GM23338 (cell line): Measurements from ENCODE around the gene CHGA. TPM values are rescaled to one million over a fixed set of nuclear protein-coding genes. Genes with fewer than 3 reads are reported as not detected.

ENCODE experiments used
- ATAC-seq: fragments of 200-7000 bp; cut with Tn5 transposase; 3 replicates; pipeline ENCODE4 v1.9.1; 2020
- DNase-seq: peaks from one replicate; pipeline ENCODE4 v3.0.0-alpha.2; 2015; ENCODE audit warnings: low spot score
- H2AFZ ChIP-seq: fragments of 200-600 bp; sonication (generic); 2 replicates; pipeline ENCODE4 v1.8.0; 2016; ENCODE audit warnings: antibody characterized with exemption, mild to moderate bottlenecking, moderate library complexity
- H3F3A ChIP-seq: fragments of 200-600 bp; sonication (generic); replicated peaks from 2 replicates; pipeline ENCODE4 v1.8.0; 2017; ENCODE audit warnings: antibody characterized with exemption, mixed run types, low read depth
- H3K27ac ChIP-seq: fragments of 200-600 bp; sonication (generic); 2 replicates; pipeline ENCODE4 v1.6.1; 2016; ENCODE audit warnings: low read depth
- H3K27me3 ChIP-seq: fragments of 200-600 bp; sonication (generic); 2 replicates; pipeline ENCODE4 v1.8.0; 2016; ENCODE audit warnings: mild to moderate bottlenecking, mixed run types, moderate library complexity; ENCODE audit not compliant: insufficient read depth
- H3K36me3 ChIP-seq: fragments of 200-600 bp; sonication (generic); 2 replicates; pipeline ENCODE4 v1.8.0; 2016; ENCODE audit warnings: mild to moderate bottlenecking; ENCODE audit not compliant: insufficient read depth
- H3K4me1 ChIP-seq: fragments of 200-600 bp; sonication (generic); 2 replicates; pipeline ENCODE4 v1.8.0; 2016; ENCODE audit warnings: mild to moderate bottlenecking, moderate library complexity; ENCODE audit not compliant: insufficient read depth
- H3K4me2 ChIP-seq: fragments of 200-600 bp; sonication (generic); 2 replicates; pipeline ENCODE4 v1.7.1; 2017; ENCODE audit warnings: mixed run types
- H3K4me3 ChIP-seq: fragments of 200-600 bp; sonication (generic); 2 replicates; pipeline ENCODE4 v1.6.1; 2016; ENCODE audit warnings: mixed run types
- H3K79me2 ChIP-seq: fragments of 200-600 bp; sonication (generic); replicated peaks from 2 replicates; pipeline ENCODE4 v1.8.0; 2017; ENCODE audit warnings: mild to moderate bottlenecking; ENCODE audit not compliant: insufficient read depth
- H3K9me2 ChIP-seq: fragments of 200-600 bp; sonication (generic); 2 replicates; pipeline ENCODE4 v1.8.0; 2017; ENCODE audit not compliant: insufficient read depth
- H4K20me1 ChIP-seq: fragments of 200-600 bp; sonication (generic); replicated peaks from 2 replicates; pipeline ENCODE4 v1.8.0; 2017; ENCODE audit warnings: mild to moderate bottlenecking; ENCODE audit not compliant: insufficient read depth
- H3K27ac Mint-ChIP-seq: 2 replicates; pipeline ENCODE4 v1.8.0; 2020; ENCODE audit warnings: inconsistent platforms, mild to moderate bottlenecking, moderate library complexity, mixed read lengths
- H3K27me3 Mint-ChIP-seq: 3 replicates; pipeline ENCODE4 v1.8.0; 2022; ENCODE audit warnings: low read depth, mild to moderate bottlenecking, moderate library complexity, mixed read lengths, inconsistent platforms; ENCODE audit not compliant: insufficient read depth, poor library complexity
- H3K36me3 Mint-ChIP-seq: 3 replicates; pipeline ENCODE4 v1.8.0; 2021; ENCODE audit warnings: low read depth, mild to moderate bottlenecking, inconsistent platforms, moderate library complexity, mixed read lengths
- H3K4me1 Mint-ChIP-seq: 3 replicates; pipeline ENCODE4 v1.8.0; 2020; ENCODE audit warnings: mild to moderate bottlenecking, inconsistent platforms, mixed read lengths
- H3K4me3 Mint-ChIP-seq: 3 replicates; pipeline ENCODE4 v1.8.0; 2021; ENCODE audit warnings: moderate library complexity, mild to moderate bottlenecking, inconsistent platforms, mixed read lengths
- H3K9me3 Mint-ChIP-seq: 3 replicates; pipeline ENCODE4 v1.8.0; 2020; ENCODE audit warnings: moderate library complexity, mild to moderate bottlenecking, inconsistent platforms, mixed read lengths
- CREB1 ChIP-seq: fragments of 250-450 bp; sonication (Bioruptor Pico); IDR thresholded peaks from 2 replicates; pipeline ENCODE4 v1.5.0; 2020; ENCODE audit warnings: low read depth, mild to moderate bottlenecking, moderate library complexity
- EZH2 ChIP-seq: fragments of 200-600 bp; sonication (generic); IDR thresholded peaks from one replicate; pipeline ENCODE4 v1.8.0; 2017; ENCODE audit warnings: antibody characterized with exemption, mild to moderate bottlenecking, low read depth; ENCODE audit not compliant: unreplicated experiment
- JUNB ChIP-seq: IDR thresholded peaks from one replicate; pipeline ENCODE4 v1.6.1; 2016; ENCODE audit warnings: antibody characterized with exemption; ENCODE audit not compliant: unreplicated experiment
- NANOG ChIP-seq: IDR thresholded peaks from 2 replicates; pipeline ENCODE4 v1.6.1; 2016; ENCODE audit warnings: antibody characterized with exemption, borderline replicate concordance
- POLR2AphosphoS5 ChIP-seq: IDR thresholded peaks from 2 replicates; pipeline ENCODE4 v1.6.1; 2016; ENCODE audit warnings: antibody characterized with exemption, low read depth
- STAT1 ChIP-seq: IDR thresholded peaks from one replicate; pipeline ENCODE4 v1.6.1; 2016; ENCODE audit warnings: antibody characterized with exemption; ENCODE audit not compliant: unreplicated experiment
- ZNF114 ChIP-seq: fragments of 250-450 bp; sonication (Bioruptor Pico); IDR thresholded peaks from 2 replicates; pipeline ENCODE4 v1.5.0; 2020; ENCODE audit warnings: mild to moderate bottlenecking, moderate library complexity
- ZNF331 ChIP-seq: fragments of 250-450 bp; sonication (Bioruptor Pico); IDR thresholded peaks from 2 replicates; pipeline ENCODE4 v1.5.0; 2020; ENCODE audit warnings: low read depth, mild to moderate bottlenecking, moderate library complexity
- polyA plus RNA-seq: library from polyadenylated mRNA; unstranded; fragments of >200 nt; fragmentation: Nextera tagmentation; extraction: Ambion mirVana; gene quantifications from 2 replicates; pipeline ENCODE4 v1.2.1, GENCODE V29; 2016
- total RNA-seq: library from RNA; depleted of rRNA; stranded (reverse); fragments of >200 nt; shearing (Covaris generic); gene quantifications from 2 replicates; pipeline ENCODE4 v1.2.3, GENCODE V29; 2014
- TF ChIP-seq, protein P1 (sequence below): IDR thresholded peaks from one replicate; pipeline ENCODE4 v1.6.1; 2018; ENCODE audit warnings: antibody characterized with exemption; ENCODE audit not compliant: unreplicated experiment
- TF ChIP-seq, protein P2 (sequence below): fragments of 250-450 bp; sonication (Bioruptor Pico); IDR thresholded peaks from 2 replicates; pipeline ENCODE4 v1.5.0; 2020; ENCODE audit warnings: mild to moderate bottlenecking, moderate library complexity
- TF ChIP-seq, protein P3 (sequence below): IDR thresholded peaks from 2 replicates; pipeline ENCODE4 v1.6.1; 2016; ENCODE audit warnings: antibody characterized with exemption

The CHGA gene
- total and polyA plus RNA-seq, 2 experiments from 2014 or later = 13.9 to 19.6 TPM

DNA sequence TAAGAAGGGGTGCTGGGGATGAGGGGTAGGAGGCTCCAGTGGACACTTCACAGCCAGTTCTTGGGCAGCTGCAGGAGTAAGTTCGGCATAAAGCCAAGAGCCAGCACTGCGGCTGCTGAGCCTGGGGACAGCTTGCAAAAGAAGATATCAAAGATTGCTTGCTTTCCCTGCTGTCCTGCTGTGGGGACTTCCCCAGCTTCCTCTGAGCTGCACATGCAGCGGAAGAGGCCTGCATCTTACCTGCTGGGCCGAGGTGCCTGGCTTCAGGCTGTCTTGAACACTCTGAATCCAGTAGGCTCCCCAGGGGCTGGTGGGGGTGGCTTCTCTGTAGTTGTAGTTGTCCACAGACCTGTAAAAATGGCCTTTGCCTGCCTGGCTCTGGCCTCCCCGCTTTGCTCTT, 1.3 kb downstream of the CHGA start (continued):
- TF ChIP-seq, protein P1, sequence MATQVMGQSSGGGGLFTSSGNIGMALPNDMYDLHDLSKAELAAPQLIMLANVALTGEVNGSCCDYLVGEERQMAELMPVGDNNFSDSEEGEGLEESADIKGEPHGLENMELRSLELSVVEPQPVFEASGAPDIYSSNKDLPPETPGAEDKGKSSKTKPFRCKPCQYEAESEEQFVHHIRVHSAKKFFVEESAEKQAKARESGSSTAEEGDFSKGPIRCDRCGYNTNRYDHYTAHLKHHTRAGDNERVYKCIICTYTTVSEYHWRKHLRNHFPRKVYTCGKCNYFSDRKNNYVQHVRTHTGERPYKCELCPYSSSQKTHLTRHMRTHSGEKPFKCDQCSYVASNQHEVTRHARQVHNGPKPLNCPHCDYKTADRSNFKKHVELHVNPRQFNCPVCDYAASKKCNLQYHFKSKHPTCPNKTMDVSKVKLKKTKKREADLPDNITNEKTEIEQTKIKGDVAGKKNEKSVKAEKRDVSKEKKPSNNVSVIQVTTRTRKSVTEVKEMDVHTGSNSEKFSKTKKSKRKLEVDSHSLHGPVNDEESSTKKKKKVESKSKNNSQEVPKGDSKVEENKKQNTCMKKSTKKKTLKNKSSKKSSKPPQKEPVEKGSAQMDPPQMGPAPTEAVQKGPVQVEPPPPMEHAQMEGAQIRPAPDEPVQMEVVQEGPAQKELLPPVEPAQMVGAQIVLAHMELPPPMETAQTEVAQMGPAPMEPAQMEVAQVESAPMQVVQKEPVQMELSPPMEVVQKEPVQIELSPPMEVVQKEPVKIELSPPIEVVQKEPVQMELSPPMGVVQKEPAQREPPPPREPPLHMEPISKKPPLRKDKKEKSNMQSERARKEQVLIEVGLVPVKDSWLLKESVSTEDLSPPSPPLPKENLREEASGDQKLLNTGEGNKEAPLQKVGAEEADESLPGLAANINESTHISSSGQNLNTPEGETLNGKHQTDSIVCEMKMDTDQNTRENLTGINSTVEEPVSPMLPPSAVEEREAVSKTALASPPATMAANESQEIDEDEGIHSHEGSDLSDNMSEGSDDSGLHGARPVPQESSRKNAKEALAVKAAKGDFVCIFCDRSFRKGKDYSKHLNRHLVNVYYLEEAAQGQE = no peak
- TF ChIP-seq EZH2 = no peak

DNA sequence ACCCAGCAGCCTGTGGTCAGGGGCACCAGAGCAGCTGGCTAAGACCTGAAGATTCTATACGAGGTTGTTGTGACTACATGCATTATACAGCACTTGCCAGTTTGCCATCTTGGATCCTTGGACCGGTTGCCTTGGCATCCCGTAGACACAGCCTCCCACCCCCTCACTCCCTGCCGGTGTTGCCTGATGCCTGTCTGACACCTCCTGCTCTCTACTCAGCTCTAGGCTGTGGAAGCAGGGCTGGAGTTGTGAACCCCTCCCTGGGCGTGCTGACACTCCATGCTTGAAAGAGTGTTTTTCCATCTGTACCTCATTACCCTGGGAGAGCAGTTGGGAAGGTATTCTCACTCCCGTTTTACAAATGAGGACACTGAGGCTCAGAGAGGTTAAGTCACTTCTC, 2.5 kb downstream of the CHGA start:
- Mint-ChIP-seq H3K4me3 (peak overlapping the region; percentile 89; the same call in 2 of the 3 replicates), H3K9me3 (peaks cover 4% of the 10 kb centered on the region; the same call in 2 of the 3 replicates), H3K36me3 (peaks cover 47% of the 10 kb centered on the region), H3K4me1 (peaks cover 22% of the 10 kb centered on the region), H3K27ac (no peak overlapping the region), H3K27me3 (peaks cover 26% of the 10 kb centered on the region)
- Histone ChIP-seq H3K27me3 (peaks cover 15% of the 10 kb centered on the region), H4K20me1 (no peaks in the 10 kb centered on the region), H3K9me2 (no peaks in the 10 kb centered on the region), H3K4me3 (no peak overlapping the region), H3K4me2 (no peak overlapping the region), H3F3A (0 out of 2 replicates have a peak, but pooled peaks cover 2% of the 10 kb centered on the region), H3K36me3 (no peaks in the 10 kb centered on the region), H3K27ac (no peak overlapping the region), H3K4me1 (peaks cover 10% of the 10 kb centered on the region; the same call in 1 of the 2 replicates), H2AFZ (no peak overlapping the region), H3K79me2 (no peaks in the 10 kb centered on the region)
- ATAC-seq (no peak), DNase-seq (no peak)
- TF ChIP-seq EZH2 (no peak), ZNF331 (CRISPR knock-in tag) (no peak), JUNB (no peak), CREB1 (CRISPR knock-in tag) (no peak), NANOG (no peak), STAT1 (no peak), POLR2AphosphoS5 (no peak), ZNF114 (CRISPR knock-in tag) (no peak)
- TF ChIP-seq, protein P1 = no peak
- TF ChIP-seq, protein P2, sequence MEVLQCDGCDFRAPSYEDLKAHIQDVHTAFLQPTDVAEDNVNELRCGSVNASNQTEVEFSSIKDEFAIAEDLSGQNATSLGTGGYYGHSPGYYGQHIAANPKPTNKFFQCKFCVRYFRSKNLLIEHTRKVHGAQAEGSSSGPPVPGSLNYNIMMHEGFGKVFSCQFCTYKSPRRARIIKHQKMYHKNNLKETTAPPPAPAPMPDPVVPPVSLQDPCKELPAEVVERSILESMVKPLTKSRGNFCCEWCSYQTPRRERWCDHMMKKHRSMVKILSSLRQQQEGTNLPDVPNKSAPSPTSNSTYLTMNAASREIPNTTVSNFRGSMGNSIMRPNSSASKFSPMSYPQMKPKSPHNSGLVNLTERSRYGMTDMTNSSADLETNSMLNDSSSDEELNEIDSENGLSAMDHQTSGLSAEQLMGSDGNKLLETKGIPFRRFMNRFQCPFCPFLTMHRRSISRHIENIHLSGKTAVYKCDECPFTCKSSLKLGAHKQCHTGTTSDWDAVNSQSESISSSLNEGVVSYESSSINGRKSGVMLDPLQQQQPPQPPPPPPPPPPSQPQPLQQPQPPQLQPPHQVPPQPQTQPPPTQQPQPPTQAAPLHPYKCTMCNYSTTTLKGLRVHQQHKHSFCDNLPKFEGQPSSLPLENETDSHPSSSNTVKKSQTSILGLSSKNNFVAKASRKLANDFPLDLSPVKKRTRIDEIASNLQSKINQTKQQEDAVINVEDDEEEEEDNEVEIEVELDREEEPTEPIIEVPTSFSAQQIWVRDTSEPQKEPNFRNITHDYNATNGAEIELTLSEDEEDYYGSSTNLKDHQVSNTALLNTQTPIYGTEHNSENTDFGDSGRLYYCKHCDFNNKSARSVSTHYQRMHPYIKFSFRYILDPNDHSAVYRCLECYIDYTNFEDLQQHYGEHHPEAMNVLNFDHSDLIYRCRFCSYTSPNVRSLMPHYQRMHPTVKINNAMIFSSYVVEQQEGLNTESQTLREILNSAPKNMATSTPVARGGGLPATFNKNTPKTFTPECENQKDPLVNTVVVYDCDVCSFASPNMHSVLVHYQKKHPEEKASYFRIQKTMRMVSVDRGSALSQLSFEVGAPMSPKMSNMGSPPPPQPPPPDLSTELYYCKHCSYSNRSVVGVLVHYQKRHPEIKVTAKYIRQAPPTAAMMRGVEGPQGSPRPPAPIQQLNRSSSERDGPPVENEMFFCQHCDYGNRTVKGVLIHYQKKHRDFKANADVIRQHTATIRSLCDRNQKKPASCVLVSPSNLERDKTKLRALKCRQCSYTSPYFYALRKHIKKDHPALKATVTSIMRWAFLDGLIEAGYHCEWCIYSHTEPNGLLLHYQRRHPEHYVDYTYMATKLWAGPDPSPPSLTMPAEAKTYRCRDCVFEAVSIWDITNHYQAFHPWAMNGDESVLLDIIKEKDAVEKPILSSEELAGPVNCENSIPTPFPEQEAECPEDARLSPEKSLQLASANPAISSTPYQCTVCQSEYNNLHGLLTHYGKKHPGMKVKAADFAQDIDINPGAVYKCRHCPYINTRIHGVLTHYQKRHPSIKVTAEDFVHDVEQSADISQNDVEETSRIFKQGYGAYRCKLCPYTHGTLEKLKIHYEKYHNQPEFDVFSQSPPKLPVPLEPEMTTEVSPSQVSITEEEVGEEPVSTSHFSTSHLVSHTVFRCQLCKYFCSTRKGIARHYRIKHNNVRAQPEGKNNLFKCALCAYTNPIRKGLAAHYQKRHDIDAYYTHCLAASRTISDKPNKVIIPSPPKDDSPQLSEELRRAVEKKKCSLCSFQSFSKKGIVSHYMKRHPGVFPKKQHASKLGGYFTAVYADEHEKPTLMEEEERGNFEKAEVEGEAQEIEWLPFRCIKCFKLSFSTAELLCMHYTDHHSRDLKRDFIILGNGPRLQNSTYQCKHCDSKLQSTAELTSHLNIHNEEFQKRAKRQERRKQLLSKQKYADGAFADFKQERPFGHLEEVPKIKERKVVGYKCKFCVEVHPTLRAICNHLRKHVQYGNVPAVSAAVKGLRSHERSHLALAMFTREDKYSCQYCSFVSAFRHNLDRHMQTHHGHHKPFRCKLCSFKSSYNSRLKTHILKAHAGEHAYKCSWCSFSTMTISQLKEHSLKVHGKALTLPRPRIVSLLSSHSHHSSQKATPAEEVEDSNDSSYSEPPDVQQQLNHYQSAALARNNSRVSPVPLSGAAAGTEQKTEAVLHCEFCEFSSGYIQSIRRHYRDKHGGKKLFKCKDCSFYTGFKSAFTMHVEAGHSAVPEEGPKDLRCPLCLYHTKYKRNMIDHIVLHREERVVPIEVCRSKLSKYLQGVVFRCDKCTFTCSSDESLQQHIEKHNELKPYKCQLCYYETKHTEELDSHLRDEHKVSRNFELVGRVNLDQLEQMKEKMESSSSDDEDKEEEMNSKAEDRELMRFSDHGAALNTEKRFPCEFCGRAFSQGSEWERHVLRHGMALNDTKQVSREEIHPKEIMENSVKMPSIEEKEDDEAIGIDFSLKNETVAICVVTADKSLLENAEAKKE = no peak
- TF ChIP-seq, protein P3, sequence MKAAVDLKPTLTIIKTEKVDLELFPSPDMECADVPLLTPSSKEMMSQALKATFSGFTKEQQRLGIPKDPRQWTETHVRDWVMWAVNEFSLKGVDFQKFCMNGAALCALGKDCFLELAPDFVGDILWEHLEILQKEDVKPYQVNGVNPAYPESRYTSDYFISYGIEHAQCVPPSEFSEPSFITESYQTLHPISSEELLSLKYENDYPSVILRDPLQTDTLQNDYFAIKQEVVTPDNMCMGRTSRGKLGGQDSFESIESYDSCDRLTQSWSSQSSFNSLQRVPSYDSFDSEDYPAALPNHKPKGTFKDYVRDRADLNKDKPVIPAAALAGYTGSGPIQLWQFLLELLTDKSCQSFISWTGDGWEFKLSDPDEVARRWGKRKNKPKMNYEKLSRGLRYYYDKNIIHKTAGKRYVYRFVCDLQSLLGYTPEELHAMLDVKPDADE = no peak
